GM19455 (cell line): Measurements from ENCODE around the gene SYCE1.

Experiments
- ATAC-seq: cut with Tn5 transposase; IDR thresholded peaks from one replicate; pipeline ENCODE4 v1.9.1; 2021; ENCODE audit not compliant: unreplicated experiment

Gene SYCE1

DNA sequence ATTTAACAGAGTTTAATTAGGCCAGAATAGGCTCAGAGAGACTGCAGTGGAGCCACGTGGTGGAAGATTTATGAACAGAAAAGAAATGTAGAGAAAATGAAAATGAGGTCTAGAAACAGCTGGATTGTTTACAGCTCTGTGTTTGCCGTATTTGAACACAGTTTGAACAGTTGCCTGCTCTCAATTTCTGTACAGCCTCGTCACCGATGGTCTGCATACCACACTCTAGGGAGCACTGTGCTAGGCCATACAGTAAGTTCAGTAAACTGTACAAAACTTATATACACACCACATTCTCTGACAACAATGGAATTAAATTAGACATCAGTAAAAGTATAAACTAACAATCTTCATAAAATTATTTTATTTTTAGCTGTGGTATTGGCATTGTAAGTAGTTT, 49.3 kb downstream of the SYCE1 start:
- no peak for ATAC-seq

DNA sequence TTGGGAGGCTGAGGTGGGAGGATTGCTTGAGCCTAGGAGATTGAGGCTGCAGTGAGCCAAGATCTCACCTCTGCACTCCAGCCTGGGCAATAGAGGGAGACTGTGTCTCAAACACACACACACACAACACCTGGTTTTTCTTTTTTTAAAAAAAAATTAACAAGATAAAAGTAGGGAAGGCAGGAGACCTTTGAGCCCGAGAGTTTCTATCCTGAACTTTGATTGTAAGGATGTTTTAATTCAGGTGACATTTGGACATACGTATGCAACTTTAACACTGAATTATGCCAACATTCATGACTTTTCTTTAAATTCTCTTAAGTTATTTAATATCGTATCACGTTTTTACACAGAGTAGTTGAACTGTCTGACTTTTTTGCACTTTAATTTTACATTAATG, 49.9 kb downstream of the SYCE1 start:
- ATAC-seq: no peak

DNA sequence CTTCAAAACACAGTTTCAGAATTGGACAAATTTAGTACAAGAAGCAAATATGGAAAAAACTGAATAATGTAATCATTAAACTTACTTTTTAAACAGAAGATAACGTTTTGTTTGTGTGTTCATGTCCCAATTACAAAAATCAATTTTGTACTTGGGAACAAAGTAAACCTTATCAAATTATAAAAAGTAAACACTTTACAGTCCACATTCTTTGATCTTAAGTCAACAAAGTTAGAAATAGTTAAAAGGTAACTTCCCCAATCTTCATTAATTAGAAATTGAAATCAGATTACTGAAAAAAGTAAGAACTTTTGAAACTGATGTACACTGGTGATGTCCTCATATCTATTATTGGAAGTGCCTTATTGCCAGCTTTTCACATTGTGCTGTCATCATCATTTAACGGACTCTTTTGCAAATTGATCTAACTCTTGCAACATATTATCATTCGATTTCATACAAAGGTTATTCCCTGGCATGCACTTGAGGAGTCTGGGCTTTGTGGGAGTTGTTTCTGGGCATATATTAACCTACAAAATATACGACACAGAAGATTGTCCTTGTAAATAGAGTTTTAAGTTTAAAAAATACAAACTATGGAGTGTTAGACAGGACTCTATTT, 53.4 kb downstream of the SYCE1 start:
- ATAC-seq: no peak

DNA sequence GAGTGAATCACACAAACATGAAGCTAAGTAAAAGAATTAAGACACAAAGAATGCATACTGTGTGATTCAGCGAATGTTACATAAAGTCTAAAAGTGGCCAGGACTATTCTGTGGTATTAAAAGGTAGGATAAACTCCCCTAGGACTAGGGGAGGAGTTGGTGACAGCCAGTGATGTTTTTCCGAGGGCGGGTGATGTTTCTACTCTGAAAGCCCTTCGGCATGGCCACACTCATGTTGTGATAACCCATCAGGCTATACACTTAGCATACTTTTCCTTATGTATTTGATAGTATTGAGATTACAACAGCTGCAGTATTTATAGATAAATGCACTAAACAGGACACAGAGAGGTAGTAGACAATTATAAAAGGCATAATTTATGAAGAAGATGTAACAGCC, 54.0 kb downstream of the SYCE1 start:
- no peak for ATAC-seq

DNA sequence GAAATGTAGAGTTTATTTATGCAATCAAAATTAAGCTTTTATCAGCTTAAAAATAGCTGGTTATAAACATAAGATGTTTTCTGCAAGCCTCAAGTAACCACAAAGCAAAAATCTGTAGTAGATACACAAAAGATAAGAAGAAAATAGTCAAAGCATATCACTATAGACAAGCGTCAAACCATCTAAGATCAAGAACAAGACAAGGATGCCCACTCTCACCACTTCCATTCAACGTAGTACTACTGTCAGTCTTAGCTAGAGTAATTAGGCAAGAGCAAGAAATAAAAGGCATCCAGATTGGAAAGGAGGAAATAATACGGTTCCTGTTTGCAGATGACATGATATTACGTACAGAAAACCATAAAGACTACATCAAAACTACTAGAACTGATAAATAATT, 55.7 kb downstream of the SYCE1 start:
- ATAC-seq: no peak
